Activated T-helper 17 cell treated with anti-CD3 and anti-CD28 coated beads, Interleukin-2, amount 50 U/mL, for 72 hours (primary cell): Measurements from ENCODE around the gene SLC12A9. TPM values are rescaled to one million over a fixed set of nuclear protein-coding genes. Genes with fewer than 3 reads are reported as not detected.
"Not testable (repeated sequence)": the region's sequence is repeated elsewhere in the genome, so short reads cannot be mapped to it uniquely, and the experiment has no call there.

ENCODE experiments used
- ATAC-seq: fragments of 150-1000 bp; cut with Tn5 transposase; replicated peaks from 2 replicates; pipeline ENCODE4 v1.10.0; 2021; ENCODE audit warnings: mild to moderate bottlenecking, moderate library complexity
- H3K27ac Mint-ChIP-seq: one replicate; pipeline ENCODE4 v1.8.0; 2022; ENCODE audit warnings: mixed read lengths
- H3K27me3 Mint-ChIP-seq: one replicate; pipeline ENCODE4 v1.8.0; 2022; ENCODE audit warnings: mixed read lengths
- H3K36me3 Mint-ChIP-seq: one replicate; pipeline ENCODE4 v1.8.0; 2022; ENCODE audit warnings: low read depth, mild to moderate bottlenecking, mixed read lengths
- H3K4me1 Mint-ChIP-seq: one replicate; pipeline ENCODE4 v1.8.0; 2022; ENCODE audit warnings: mixed read lengths
- H3K4me3 Mint-ChIP-seq: one replicate; pipeline ENCODE4 v1.8.0; 2022; ENCODE audit warnings: mild to moderate bottlenecking, mixed read lengths
- H3K9me3 Mint-ChIP-seq: one replicate; pipeline ENCODE4 v1.8.0; 2022; ENCODE audit warnings: mixed read lengths
- total RNA-seq, 2 donors: library from RNA; stranded (reverse); gene quantifications; one replicate each; pipeline ENCODE4 v1.2.3, GENCODE V29; 2022

Gene SLC12A9, protein sequence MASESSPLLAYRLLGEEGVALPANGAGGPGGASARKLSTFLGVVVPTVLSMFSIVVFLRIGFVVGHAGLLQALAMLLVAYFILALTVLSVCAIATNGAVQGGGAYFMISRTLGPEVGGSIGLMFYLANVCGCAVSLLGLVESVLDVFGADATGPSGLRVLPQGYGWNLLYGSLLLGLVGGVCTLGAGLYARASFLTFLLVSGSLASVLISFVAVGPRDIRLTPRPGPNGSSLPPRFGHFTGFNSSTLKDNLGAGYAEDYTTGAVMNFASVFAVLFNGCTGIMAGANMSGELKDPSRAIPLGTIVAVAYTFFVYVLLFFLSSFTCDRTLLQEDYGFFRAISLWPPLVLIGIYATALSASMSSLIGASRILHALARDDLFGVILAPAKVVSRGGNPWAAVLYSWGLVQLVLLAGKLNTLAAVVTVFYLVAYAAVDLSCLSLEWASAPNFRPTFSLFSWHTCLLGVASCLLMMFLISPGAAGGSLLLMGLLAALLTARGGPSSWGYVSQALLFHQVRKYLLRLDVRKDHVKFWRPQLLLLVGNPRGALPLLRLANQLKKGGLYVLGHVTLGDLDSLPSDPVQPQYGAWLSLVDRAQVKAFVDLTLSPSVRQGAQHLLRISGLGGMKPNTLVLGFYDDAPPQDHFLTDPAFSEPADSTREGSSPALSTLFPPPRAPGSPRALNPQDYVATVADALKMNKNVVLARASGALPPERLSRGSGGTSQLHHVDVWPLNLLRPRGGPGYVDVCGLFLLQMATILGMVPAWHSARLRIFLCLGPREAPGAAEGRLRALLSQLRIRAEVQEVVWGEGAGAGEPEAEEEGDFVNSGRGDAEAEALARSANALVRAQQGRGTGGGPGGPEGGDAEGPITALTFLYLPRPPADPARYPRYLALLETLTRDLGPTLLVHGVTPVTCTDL
- 10 to 100 TPM; 15.7 to 30.1 TPM for total RNA-seq

DNA sequence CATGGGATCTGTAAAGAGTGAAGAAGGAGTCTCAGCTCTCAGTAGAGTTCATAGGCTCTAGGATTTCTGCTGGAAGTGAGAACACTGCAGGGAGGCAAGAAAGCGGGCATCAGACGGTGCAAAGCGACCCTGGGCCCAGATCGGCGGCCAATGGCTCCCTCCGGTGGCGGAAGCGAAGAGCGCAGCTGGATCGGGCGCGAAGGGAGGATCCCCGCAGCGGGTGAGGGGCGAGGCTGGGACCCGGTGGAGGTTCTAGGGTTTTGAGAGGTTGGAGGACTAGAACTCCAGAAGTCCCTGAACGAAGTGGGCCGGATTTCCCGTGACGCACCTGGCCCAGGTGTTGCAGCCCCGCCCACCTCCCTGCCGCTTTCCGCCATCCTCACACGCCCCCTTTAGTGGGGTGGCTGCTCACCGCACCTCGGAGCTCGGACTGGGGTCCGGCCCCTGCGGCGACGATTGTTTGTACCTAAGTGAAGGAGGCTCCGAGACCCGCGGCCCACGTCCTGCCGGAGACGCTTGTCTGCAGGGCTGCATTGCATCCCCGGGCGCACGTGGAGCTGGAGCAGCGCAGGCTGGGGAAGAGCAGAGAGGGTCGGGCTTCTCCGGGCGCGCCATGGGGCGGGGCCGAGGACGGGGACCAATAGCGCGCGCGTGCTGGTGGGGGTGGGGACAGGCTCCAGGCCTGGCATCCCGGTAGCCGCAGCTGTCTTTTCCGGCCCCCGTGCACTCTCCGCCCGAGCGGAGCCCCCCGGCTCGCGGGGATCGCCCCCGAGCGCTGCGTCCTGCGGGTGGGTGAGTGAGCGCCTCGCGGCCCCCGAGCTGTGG is at the start of gene SLC12A9:
SLC12A9 (plus strand) TSS at position 666 of the 825 bp plus-strand sequence. CDS start 1,485 bp downstream, outside the sequence.
- Mint-ChIP-seq H3K36me3 (peaks cover 11% of the 10 kb centered on the region), H3K9me3 (no peaks in the 10 kb centered on the region), H3K4me3 (peak within 1 kb of the TSS; percentile 93), H3K27ac (peak within 1 kb of the TSS; percentile 12), H3K4me1 (peaks cover 4% of the 10 kb centered on the region), H3K27me3 (no peaks in the 10 kb centered on the region)
- peak; percentile 99 for ATAC-seq

DNA sequence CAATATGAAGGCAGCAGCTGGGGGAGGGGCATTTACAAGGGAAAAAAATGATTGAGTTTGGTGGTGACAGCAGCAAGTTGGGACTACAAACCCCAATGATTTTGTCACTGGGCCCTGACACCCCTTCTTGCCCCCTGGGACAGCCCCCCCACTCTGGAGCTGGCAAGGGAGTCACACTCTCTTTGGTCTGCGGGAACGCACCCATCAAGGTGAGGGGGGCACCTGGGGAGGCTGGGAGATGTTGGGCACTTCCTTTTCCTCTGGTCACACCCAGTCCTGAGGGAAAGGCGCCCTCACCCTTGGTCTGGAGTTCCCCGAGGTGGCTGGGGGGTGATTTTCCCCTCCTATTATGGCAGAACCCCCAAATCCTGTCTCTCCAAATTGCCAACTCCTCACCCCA is 49.6 kb upstream of the SLC12A9 start:
- no peak overlapping the region for H3K27ac Mint-ChIP-seq
- peaks cover 10% of the 10 kb centered on the region for H3K27me3 Mint-ChIP-seq
- no peaks in the 10 kb centered on the region for H3K9me3 Mint-ChIP-seq
- no peak overlapping the region for H3K4me3 Mint-ChIP-seq
- no peaks in the 10 kb centered on the region for H3K36me3 Mint-ChIP-seq
- ATAC-seq = no peak
- H3K4me1 Mint-ChIP-seq = no peaks in the 10 kb centered on the region

DNA sequence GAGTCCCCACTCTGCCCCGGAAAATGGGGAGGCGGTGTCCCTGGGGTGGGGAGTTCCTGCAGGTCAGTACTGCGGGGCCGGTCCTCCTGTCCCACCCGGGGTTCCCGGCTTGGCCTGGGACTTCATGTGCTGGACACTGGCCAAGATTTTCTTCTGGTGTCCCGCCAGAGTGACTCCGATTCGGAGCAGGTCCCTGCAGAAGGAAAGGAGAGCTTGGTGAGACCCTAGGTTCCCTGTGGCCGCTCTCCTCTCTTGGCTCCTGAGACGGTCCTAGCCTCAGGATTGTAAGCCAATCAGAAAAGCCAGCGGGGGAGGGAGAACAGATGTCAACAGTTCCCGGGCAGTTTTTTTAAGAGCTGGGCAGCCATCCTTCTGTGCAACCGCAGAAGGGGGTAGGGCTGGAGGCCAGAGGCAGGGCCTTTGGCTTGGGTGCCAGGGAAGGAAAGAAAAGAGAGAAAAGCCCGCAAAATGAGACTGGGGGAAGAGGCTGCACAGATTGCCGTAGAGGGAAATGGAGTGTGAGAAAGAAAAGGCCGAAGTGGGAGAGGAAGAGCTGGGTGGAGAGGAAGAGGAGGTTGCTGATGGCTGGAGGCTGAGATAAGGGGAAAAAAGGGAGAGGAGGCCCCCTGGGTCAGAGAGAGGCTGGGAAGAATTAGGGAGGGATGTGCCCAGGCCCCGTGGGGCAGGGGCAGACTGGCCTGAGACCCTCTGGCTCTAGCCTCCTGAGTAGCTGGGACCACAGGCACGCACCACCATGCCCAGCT is 48.9 kb upstream of the SLC12A9 start:
- peak overlapping the region; percentile 28 for H3K27ac Mint-ChIP-seq
- peak; percentile 91 for ATAC-seq

DNA sequence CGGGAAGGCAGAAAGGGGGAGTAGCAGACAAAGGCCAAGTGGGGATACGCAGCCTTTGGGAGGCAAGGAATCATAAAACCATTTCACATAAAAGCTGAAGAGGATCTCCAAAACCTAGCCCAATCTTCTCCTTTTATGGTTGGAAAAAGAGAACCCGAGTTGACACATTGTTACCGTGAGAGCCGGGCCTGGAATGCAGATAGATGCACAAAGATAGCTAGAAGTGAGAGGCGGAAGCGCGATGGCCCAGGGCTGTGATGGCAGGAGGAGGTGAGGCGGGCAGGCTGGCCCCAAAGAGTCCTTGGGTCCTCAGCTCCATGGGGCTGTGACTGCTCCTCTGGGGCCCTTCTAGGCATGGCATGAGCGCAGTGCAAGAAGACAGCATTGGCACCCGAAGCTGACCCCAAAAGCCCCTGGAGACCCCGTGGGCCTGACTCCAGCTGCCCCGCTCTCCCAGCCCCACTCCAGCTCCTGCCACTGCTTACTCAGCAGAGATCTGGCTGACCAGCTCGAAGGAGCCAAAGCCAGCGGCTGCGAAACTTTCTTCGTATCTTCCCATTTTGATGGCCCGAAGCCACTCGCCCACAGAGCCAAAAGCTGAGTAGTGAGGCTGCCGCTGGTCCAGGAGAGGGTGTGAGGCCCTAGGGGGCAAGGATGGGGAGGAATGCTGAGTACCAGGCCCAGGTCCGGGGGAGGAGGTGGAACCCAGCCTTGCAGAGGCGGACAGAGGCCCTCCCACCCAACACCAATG is 47.7 kb upstream of the SLC12A9 start:
- Mint-ChIP-seq H3K36me3 (no peaks in the 10 kb centered on the region), H3K27ac (no peak overlapping the region), H3K27me3 (peaks cover 3% of the 10 kb centered on the region), H3K9me3 (no peaks in the 10 kb centered on the region), H3K4me3 (no peak overlapping the region), H3K4me1 (no peaks in the 10 kb centered on the region)
- ATAC-seq = no peak

More for the DNA sequence above, 48.9 kb upstream of the SLC12A9 start:
- no peaks in the 10 kb centered on the region for H3K36me3 Mint-ChIP-seq
- H3K4me1 Mint-ChIP-seq = no peaks in the 10 kb centered on the region
- no peak overlapping the region for H3K4me3 Mint-ChIP-seq
- H3K9me3 Mint-ChIP-seq = no peaks in the 10 kb centered on the region
- peaks cover 6% of the 10 kb centered on the region for H3K27me3 Mint-ChIP-seq

DNA sequence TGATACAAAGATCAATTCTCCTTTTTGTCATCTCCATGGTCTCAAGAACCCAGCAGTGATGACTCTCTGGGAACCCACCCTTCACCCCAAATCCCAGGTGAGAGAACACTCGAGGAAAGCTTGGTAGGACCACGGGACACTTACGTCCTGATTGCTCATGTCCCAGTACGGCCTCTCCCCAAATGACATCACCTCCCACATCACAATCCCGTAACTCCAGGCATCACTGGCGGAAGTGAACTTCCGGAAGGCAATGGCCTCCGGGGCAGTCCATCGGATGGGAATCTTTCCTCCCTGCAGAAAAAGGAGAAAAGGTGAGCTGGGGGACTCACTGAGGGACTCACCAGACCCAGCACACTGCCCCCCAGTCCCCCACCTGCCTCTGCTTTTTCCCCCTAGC is 46.2 kb upstream of the SLC12A9 start:
- ATAC-seq = no peak
- H3K4me1 Mint-ChIP-seq = no peaks in the 10 kb centered on the region

DNA sequence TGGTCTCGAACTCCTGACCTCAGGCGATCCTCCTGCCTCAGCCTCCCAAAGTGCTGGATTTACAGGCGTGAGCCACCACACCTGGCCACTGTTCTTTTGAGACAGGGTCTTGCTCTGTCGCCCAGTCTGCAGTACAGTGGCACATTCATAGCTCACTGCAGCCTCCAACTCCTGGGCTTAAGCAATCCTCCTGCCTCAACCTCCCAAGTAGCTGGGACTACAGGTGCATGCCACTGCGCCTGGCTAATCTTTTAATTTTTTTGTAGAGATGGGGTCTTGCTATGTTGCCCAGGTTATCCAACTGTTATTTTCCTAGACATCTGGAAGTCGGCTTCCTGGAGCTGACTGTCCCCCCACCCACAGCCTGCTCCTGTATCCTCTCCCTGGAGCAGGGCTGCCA is 45.6 kb upstream of the SLC12A9 start:
- not testable (repeated sequence) for H3K9me3 Mint-ChIP-seq, H3K27ac Mint-ChIP-seq, H3K27me3 Mint-ChIP-seq, H3K36me3 Mint-ChIP-seq, H3K4me3 Mint-ChIP-seq, H3K4me1 Mint-ChIP-seq, ATAC-seq

More for the DNA sequence above, 46.2 kb upstream of the SLC12A9 start:
- no peaks in the 10 kb centered on the region for H3K36me3 Mint-ChIP-seq
- no peaks in the 10 kb centered on the region for H3K27me3 Mint-ChIP-seq
- H3K9me3 Mint-ChIP-seq = no peaks in the 10 kb centered on the region
- no peak overlapping the region for H3K27ac Mint-ChIP-seq
- H3K4me3 Mint-ChIP-seq = no peak overlapping the region

DNA sequence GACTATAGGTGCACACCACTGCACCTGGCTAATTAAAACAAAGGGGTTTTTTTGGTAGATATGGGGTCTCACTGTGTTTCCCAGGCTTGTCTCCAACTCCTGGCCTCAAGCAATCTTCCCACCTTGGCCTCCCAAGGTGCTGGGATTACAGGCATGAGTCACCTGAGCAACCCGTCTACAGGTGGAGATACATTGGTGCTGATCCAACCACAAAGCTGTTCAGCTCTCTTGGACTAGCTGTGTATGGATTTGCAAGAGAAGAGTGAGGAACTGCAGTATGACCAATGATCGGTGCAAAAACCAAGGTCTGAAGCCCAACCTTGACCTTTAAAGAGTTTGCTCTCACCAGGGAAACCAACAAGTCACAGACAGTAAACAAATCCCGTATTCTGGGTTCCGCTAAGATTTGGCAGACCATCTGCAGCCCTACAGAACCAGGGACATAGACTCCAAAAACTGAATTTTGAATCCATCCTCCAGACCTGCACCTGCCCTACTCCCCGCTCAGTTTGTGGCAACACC is 44.1 kb upstream of the SLC12A9 start:
- no peak overlapping the region for H3K4me3 Mint-ChIP-seq
- no peak overlapping the region for H3K27ac Mint-ChIP-seq
- no peaks in the 10 kb centered on the region for H3K4me1 Mint-ChIP-seq
- no peaks in the 10 kb centered on the region for H3K9me3 Mint-ChIP-seq
- no peaks in the 10 kb centered on the region for H3K36me3 Mint-ChIP-seq
- no peak for ATAC-seq
- H3K27me3 Mint-ChIP-seq = no peaks in the 10 kb centered on the region

DNA sequence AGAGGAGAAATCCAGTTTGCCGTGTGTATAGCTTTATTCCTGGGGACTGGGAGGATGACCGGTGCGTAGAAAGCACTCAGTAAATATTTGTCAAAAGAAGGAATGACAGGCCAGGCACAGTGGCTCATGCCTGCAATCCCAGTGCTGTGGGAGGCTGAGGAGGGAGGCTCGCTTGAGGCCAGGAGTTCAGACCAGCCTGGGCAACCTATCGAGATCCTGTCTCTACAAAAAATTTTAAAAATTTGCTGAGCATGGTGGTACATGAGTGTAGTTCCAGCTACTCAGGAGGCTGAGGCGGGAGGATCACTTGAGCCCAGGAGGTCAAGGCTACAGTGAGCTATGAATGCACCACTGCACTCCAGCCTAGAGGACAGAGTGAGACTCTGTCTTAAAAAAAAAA is 41.0 kb upstream of the SLC12A9 start:
- Mint-ChIP-seq H3K9me3 (no peaks in the 10 kb centered on the region), H3K36me3 (no peaks in the 10 kb centered on the region), H3K27ac (no peak overlapping the region), H3K4me1 (no peaks in the 10 kb centered on the region), H3K4me3 (no peak overlapping the region), H3K27me3 (no peaks in the 10 kb centered on the region)
- no peak for ATAC-seq

DNA sequence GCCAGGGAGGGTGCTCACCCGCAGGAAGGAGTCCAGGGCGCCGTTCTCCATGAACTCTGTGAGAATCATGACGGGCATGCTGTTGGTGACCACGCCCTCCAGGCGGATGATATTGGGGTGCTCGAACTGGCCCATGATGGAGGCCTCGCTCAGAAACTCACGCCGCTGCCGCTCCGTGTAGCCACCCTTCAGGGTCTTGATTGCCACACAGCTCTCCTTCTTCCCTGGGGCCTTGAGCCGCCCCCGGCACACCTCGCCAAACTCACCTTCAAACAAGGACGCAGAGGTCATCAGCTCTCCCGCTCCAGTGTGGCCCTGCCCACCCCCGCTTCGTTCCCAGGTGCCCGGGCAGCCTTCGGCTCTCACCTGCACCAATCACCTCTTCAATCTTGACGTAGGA is 39.8 kb upstream of the SLC12A9 start:
- Mint-ChIP-seq H3K9me3 (no peaks in the 10 kb centered on the region), H3K27ac (no peak overlapping the region), H3K4me1 (no peaks in the 10 kb centered on the region), H3K36me3 (no peaks in the 10 kb centered on the region), H3K27me3 (no peaks in the 10 kb centered on the region), H3K4me3 (no peak overlapping the region)
- ATAC-seq = no peak

DNA sequence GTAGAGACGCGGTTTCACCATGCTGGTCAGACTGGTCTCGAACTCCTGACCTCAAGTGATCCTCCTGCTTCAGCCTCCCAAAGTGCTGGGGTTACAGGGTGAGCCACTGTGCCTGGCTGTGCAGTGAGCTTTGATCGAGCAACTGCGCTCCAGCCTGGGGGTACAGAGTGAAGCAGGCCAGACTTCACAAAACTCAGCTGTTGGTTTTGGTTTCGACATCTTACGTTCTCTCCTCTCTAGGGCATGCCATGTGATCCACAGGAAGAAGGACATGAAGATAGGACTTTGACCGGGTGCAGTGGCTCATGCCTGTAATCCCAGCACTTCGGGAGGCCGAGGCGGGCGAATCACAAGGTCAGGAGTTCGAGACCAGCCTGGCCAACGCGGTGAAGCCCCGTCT is 36.0 kb upstream of the SLC12A9 start:
- H3K4me3 Mint-ChIP-seq, H3K9me3 Mint-ChIP-seq, ATAC-seq, H3K27ac Mint-ChIP-seq, H3K4me1 Mint-ChIP-seq, H3K27me3 Mint-ChIP-seq, H3K36me3 Mint-ChIP-seq: not testable (repeated sequence)

DNA sequence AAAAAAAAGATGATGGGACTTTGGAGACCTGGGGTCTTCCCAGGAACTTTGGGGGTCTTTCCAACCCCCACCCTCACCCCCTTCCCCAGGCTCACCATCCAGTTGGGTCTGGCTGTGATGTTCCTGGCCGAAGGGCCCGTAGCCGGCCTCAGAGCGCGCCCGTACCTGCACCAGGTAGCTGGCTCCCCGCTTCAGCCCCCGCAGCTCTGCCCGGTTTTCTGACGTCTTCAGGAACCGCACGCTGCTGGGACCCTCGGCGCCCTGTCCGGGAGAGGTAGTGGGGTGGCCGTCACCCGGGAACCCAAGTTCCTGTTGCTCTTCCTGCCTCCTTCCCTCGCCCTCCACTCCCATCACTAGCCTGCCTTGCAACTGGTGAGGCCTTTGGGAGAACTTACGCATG is 35.4 kb upstream of the SLC12A9 start:
- no peak for ATAC-seq
- Mint-ChIP-seq H3K4me3 (no peak overlapping the region), H3K27ac (no peak overlapping the region), H3K9me3 (no peaks in the 10 kb centered on the region), H3K36me3 (no peaks in the 10 kb centered on the region), H3K4me1 (no peaks in the 10 kb centered on the region), H3K27me3 (no peaks in the 10 kb centered on the region)

DNA sequence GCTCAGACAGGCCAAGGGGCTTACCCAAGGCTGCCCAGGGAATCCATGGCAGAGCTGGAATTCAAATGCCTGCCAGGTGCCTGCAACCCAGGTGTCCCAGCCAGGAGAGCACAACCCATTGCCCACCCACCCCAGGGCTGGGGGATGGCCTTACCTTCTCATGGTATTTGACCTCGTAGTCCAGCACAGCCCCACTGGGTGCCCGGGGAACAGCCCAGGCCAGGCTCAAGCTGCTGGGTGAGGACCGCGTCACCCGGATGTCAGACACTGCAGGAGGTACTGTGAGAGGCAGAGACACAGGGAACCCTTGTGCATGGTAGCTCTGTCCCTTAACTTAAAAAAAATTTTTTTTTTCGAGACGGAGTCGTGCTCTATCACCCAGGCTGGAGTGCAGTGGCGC is 34.1 kb upstream of the SLC12A9 start:
- no peaks in the 10 kb centered on the region for H3K36me3 Mint-ChIP-seq
- no peak overlapping the region for H3K27ac Mint-ChIP-seq
- no peaks in the 10 kb centered on the region for H3K9me3 Mint-ChIP-seq
- H3K27me3 Mint-ChIP-seq = peaks cover 3% of the 10 kb centered on the region
- no peaks in the 10 kb centered on the region for H3K4me1 Mint-ChIP-seq
- H3K4me3 Mint-ChIP-seq = no peak overlapping the region
- ATAC-seq = no peak

DNA sequence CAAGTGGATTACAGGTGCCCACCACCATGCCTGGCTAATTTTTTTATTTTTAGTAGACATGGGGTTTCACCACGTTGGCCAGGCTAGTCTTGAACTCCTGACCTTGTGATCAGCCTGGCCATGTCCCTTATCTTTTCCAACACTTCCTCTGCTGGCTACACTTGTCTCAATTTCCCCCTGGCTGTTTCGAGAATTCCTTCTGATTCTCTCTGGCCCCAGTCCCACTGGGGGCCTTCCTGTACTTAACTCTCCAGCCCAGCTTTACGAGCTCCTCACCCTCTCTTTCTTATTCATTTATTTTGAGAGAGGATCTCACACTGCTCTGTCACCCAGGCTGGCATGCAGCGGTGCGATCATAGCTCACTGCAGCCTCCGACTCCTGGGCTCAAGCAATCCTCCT is 33.7 kb upstream of the SLC12A9 start:
- no peaks in the 10 kb centered on the region for H3K9me3 Mint-ChIP-seq
- ATAC-seq = no peak
- no peak overlapping the region for H3K4me3 Mint-ChIP-seq
- H3K27me3 Mint-ChIP-seq = peaks cover 4% of the 10 kb centered on the region
- no peaks in the 10 kb centered on the region for H3K4me1 Mint-ChIP-seq
- no peaks in the 10 kb centered on the region for H3K36me3 Mint-ChIP-seq
- H3K27ac Mint-ChIP-seq = no peak overlapping the region
